Activated CD4-positive, alpha-beta T cell treated with anti-CD3 and anti-CD28 coated beads, Interleukin-2, Interleukin-4, amounts not matched to agents 100 ng/mL and 50 ng/mL, durations not matched to agents 16 hours and 8 hours (primary cell): ENCODE results near the gene RPUSD4.

Experiments used
- DNase-seq: peaks from one replicate; pipeline ENCODE4 v3.0.0-alpha.2; 2020; ENCODE audit warnings: low spot score

Gene RPUSD4

GRCh38 chr11:126157326-126158030 lies 54.0 kb downstream of the RPUSD4 start:
- DNase-seq = no peak

- no peak for DNase-seq
Observed at GRCh38 chr11:126156814-126157213, 54.6 kb downstream of the RPUSD4 start.

DNA sequence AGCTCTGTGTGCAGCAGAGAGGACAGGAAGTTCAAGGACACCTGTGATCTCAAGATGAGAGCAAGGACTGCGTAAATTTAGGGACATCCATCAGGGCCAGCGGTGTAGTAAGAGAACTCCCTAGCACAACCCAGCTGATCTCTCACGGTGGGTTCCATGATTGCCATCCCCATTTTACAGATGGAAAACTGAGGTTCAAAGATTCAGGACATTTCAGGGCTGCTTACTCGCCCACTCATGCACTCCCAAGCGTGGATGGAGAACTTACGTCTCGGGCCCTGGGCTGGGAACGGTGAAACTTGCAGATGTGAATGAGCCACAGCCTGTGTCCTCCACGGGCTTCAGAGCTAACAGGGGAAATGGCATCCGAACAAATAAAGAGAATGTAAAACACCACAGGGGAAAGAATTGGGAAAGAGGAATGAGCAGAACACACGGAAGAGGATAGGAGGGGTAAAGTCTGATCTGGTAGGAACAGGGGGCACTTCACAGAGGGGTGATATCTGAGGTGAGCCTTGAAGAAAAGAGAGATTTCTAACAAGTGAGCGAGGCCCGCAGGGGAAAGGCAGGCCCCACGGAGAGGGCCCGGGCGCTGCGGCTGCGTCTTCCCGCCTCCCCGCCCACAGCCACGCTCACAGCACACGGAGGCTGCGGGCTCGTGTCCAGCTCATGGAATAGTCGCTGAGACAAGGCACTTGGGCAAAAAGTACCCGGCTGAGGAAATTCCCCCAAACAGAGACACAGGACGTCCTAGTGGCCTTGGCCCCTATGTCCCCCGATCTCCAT lies 55.9 kb downstream of the RPUSD4 start:
- no peak for DNase-seq

GRCh38 chr11:126154691-126155090 lies 56.8 kb downstream of the RPUSD4 start:
- DNase-seq = no peak

GRCh38 chr11:126153972-126154371 lies 57.5 kb downstream of the RPUSD4 start:
- no peak for DNase-seq

- no peak for DNase-seq
Observed at GRCh38 chr11:126153006-126153405, 58.4 kb downstream of the RPUSD4 start.

- no peak for DNase-seq
Observed at GRCh38 chr11:126152586-126152985, 58.9 kb downstream of the RPUSD4 start.

- DNase-seq = no peak
Observed at GRCh38 chr11:126152152-126152551, 59.3 kb downstream of the RPUSD4 start.
